HEK293T (cell line): Measurements from ENCODE around the gene RPL7L1.
"Not testable (repeated sequence)": the region's sequence is repeated elsewhere in the genome, so short reads cannot be mapped to it uniquely, and the experiment has no call there.

Experiments
- CTCF ChIA-PET: fragments of 350-600 bp; formaldehyde crosslinking; extraction: SDS; loops from one replicate; lab custom pipeline; 2021; ENCODE audit warnings: antibody characterized with exemption, inconsistent platforms; lab: Yijun Ruan, JAX
- POLR2A ChIA-PET: fragments of 350-600 bp; formaldehyde crosslinking; extraction: SDS; loops from one replicate; lab custom pipeline; 2020; ENCODE audit warnings: antibody characterized with exemption, inconsistent platforms; lab: Yijun Ruan, JAX
- DNase-seq: peaks from one replicate; pipeline ENCODE4 v3.0.0; 2012; ENCODE audit warnings: mixed read lengths; ENCODE audit errors: extremely low spot score
- ARNT ChIP-seq: fragments of 450-650 bp; IDR thresholded peaks from 2 replicates; pipeline ENCODE4 v1.6.1; 2017; ENCODE audit warnings: mild to moderate bottlenecking
- BHLHE40 ChIP-seq: fragments of 450-650 bp; IDR thresholded peaks from 2 replicates; pipeline ENCODE4 v1.6.1; 2016; ENCODE audit warnings: mild to moderate bottlenecking, moderate library complexity, borderline replicate concordance
- CTBP1 ChIP-seq: fragments of 450-650 bp; IDR thresholded peaks from 2 replicates; pipeline ENCODE4 v1.6.1; 2016; ENCODE audit warnings: borderline replicate concordance
- ELF4 ChIP-seq: fragments of 450-650 bp; IDR thresholded peaks from 2 replicates; pipeline ENCODE4 v1.6.1; 2017; ENCODE audit warnings: antibody characterized with exemption
- FOXA1 ChIP-seq: fragments of 450-650 bp; IDR thresholded peaks from 2 replicates; pipeline ENCODE4 v1.6.1; 2016; ENCODE audit warnings: mild to moderate bottlenecking
- FOXK2 ChIP-seq: fragments of 450-650 bp; IDR thresholded peaks from 2 replicates; pipeline ENCODE4 v1.6.1; 2016; ENCODE audit warnings: mild to moderate bottlenecking
- FOXM1 ChIP-seq: fragments of 450-650 bp; IDR thresholded peaks from 2 replicates; pipeline ENCODE4 v1.6.1; 2017; ENCODE audit warnings: mild to moderate bottlenecking, borderline replicate concordance
- HDGF ChIP-seq: fragments of 450-650 bp; IDR thresholded peaks from 2 replicates; pipeline ENCODE4 v1.6.1; 2017; ENCODE audit warnings: antibody characterized with exemption, borderline replicate concordance
- L3MBTL2 ChIP-seq: fragments of 450-650 bp; conservative IDR thresholded peaks from 2 replicates; pipeline ENCODE4 v1.6.1; 2016; ENCODE audit warnings: mild to moderate bottlenecking
- LEF1 ChIP-seq: fragments of 450-650 bp; IDR thresholded peaks from 2 replicates; pipeline ENCODE4 v1.6.1; 2017; ENCODE audit warnings: mild to moderate bottlenecking, borderline replicate concordance
- NFRKB ChIP-seq: fragments of 450-650 bp; IDR thresholded peaks from 2 replicates; pipeline ENCODE4 v1.6.1; 2016; ENCODE audit warnings: mild to moderate bottlenecking, moderate library complexity
- SP1 ChIP-seq: fragments of 450-650 bp; IDR thresholded peaks from 2 replicates; pipeline ENCODE4 v1.6.1; 2017
- SUZ12 ChIP-seq: fragments of 450-650 bp; IDR thresholded peaks from 2 replicates; pipeline ENCODE4 v1.6.1; 2016; ENCODE audit warnings: mild to moderate bottlenecking
- TARDBP ChIP-seq: fragments of 450-650 bp; IDR thresholded peaks from 2 replicates; pipeline ENCODE4 v1.6.1; 2016
- ZNF384 ChIP-seq: fragments of 450-650 bp; IDR thresholded peaks from 2 replicates; pipeline ENCODE4 v1.6.1; 2016
- TF ChIP-seq, protein P1 (sequence below): fragments of 450-650 bp; IDR thresholded peaks from 2 replicates; pipeline ENCODE4 v1.6.1; 2016

RPL7L1 gene

DNA sequence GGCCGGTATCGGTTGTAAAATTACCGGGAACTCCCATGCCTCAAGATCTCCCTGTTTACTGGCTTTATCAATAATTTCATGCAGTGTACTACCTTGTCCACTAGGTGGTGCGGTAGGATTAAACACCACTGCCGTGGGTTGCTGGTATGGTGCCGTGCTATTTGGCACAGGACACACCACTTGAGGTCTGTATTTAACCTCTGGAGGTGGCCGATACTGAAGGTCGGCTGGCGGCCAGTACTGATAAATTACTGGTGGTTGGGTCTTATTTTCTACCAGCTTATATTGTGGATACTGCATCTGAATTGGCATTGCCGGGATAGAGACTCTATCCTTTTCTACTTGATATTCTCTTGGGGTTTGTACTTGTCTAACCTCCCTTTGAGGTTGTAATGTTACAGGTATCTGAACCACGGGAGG lies 22.1 kb downstream of the RPL7L1 start:
- CTCF ChIA-PET: interaction anchor here (0.6 to 1.3 kb wide), 4 partner anchors 28 to 242 kb away, joined by 3 to 4 read pairs (median 4); partner anchors contain the start of genes CNPY3 and CUL7
- POLR2A ChIA-PET: no interaction called here
- DNase-seq: peak; percentile 66
- TF ChIP-seq SP1 (no peak), ARNT (no peak), ELF4 (no peak), HDGF (no peak), ZNF384 (no peak), CTBP1 (no peak), NFRKB (no peak)
- TF ChIP-seq, protein P1, sequence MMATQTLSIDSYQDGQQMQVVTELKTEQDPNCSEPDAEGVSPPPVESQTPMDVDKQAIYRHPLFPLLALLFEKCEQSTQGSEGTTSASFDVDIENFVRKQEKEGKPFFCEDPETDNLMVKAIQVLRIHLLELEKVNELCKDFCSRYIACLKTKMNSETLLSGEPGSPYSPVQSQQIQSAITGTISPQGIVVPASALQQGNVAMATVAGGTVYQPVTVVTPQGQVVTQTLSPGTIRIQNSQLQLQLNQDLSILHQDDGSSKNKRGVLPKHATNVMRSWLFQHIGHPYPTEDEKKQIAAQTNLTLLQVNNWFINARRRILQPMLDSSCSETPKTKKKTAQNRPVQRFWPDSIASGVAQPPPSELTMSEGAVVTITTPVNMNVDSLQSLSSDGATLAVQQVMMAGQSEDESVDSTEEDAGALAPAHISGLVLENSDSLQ: no peak

DNA sequence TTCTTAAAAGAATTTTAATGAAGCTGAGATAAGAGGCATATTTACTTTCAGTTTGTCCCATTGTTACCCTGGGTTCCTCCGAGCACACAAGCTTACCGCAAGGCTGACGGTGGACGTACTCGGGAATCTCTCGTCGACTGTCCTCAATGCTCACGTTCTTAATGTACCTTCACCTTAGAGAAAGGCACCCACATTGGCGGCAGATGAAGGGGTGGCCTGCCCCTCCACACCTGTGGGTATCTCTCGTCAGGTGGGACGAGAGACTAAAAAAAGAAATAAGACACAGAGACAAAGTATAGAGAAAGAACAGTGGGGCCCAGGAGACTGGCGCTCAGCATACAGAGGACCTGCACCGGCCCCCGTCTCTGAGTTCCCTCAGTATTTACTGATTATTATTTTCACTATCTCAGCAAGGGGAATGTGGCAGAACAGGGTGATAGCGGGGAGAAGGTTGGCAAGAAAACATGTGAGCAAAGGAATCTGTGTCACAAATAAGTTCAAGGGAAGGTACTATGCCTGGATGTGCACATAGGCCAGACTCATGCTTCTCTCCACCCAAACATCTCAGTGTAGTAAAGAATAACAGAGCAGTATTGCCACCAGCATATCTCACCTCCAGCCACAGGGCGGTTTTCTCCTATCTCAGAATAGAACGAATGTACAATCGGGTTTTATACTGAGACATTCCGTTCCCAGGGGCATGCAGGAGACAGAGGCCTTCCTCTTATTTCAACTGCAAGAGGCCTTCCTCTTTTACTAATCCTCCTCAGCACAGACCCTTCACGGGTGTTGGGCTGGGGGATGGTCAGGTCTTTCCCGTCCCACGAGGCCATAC lies 23.2 kb downstream of the RPL7L1 start:
- POLR2A ChIA-PET: interaction anchor here (0.9 to 1.0 kb wide), 2 partner anchors 86 to 112 kb away, joined by 3 read pairs; no protein-coding TSS in a partner anchor
- DNase-seq, CTCF ChIA-PET: not testable (repeated sequence)

DNA sequence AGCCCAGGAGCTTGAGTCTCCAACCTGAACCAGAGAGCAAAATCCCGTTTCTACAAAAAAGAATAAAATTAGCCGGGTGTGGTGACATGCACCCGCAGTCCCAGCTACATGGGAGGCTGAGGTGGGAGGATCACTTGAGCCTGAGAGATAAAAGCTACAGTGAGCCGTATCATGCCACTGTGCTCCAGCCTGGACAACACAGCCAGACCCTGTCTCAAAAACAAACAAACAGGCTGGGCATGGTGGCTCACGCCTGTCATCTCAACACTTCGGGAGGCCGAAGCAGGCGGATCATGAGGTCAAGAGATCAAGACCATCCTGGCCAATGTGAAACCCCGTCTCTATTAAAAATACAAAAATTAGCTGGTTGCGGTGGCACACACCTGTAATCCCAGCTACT lies 25.1 kb downstream of the RPL7L1 start:
- ChIA-PET CTCF (interaction anchor here (0.9 kb wide), 1 partner anchor 25 kb away, joined by 3 read pairs; no protein-coding TSS in a partner anchor), POLR2A (no interaction called here)
- no peak for TF ChIP-seq ZNF384
- no peak for TF ChIP-seq LEF1
- TF ChIP-seq BHLHE40: no peak
- TF ChIP-seq FOXK2: no peak
- TF ChIP-seq NFRKB: no peak
- TF ChIP-seq SUZ12: no peak
- TF ChIP-seq FOXM1: no peak
- TF ChIP-seq L3MBTL2: no peak
- TF ChIP-seq FOXA1: no peak
- TF ChIP-seq SP1: no peak
- TF ChIP-seq ELF4: no peak
- no peak for TF ChIP-seq TARDBP
- no peak for TF ChIP-seq CTBP1
- TF ChIP-seq HDGF: no peak
- TF ChIP-seq, protein P1: no peak
- no peak for TF ChIP-seq ARNT
- no peak for DNase-seq

DNA sequence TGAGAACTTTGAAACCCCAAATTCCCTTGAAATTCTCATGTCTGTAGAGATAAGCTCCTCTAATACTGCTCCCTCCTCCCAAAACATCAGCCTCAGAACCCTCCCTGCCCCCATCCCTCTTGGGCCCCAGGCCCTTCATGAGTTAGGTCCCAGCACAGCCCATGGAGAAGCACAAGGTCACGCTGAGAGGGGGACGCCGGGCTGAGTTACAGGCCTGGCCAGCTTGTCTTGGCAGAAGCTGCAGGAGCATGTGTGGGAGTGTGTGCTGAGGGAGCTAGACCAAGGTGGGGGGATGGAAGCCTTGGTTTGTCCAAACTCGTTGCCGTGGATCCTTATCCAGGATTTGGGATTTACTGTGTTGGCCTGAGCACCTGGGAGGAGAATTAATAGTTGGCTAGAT lies 27.9 kb downstream of the RPL7L1 start:
- POLR2A ChIA-PET: interaction anchor here (1.5 kb wide), 2 partner anchors 22 to 77 kb away, joined by 4 to 7 read pairs; partner anchors contain the start of genes CNPY3 and PPP2R5D
- DNase-seq: no peak
- TF ChIP-seq TARDBP: no peak
- CTCF ChIA-PET: no interaction called here

DNA sequence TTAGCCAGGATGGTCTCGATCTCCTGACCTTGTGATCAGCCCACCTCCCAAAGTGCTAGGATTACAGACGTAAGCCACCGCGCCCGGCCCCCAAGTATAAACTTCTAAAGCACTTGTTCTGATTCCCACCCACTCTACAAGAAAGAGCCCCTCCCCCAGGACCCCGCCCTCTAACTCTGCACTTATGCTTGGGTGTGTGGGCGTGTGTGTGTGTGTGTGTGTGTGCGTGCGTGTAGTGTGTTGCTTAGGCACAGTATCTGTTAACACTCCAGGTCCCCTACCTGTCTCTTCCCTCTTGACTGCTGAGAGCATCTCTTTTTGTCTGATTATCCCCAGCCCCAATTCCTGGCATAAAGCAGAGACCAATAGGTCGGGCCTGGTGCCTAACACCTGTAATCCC lies 30.4 kb downstream of the RPL7L1 start:
- ChIA-PET CTCF (no interaction called here), POLR2A (interaction anchor here (1.7 kb wide), 1 partner anchor 19 kb away, joined by 7 read pairs; the partner anchor contains the start of gene CNPY3)
- DNase-seq: no peak
- TF ChIP-seq ARNT (no peak), SP1 (no peak), FOXK2 (no peak), CTBP1 (no peak), BHLHE40 (no peak), HDGF (no peak), ELF4 (no peak), SUZ12 (no peak), FOXM1 (no peak), LEF1 (no peak), ZNF384 (no peak), TARDBP (no peak), FOXA1 (no peak), NFRKB (no peak), L3MBTL2 (no peak)
- TF ChIP-seq, protein P1: no peak

DNA sequence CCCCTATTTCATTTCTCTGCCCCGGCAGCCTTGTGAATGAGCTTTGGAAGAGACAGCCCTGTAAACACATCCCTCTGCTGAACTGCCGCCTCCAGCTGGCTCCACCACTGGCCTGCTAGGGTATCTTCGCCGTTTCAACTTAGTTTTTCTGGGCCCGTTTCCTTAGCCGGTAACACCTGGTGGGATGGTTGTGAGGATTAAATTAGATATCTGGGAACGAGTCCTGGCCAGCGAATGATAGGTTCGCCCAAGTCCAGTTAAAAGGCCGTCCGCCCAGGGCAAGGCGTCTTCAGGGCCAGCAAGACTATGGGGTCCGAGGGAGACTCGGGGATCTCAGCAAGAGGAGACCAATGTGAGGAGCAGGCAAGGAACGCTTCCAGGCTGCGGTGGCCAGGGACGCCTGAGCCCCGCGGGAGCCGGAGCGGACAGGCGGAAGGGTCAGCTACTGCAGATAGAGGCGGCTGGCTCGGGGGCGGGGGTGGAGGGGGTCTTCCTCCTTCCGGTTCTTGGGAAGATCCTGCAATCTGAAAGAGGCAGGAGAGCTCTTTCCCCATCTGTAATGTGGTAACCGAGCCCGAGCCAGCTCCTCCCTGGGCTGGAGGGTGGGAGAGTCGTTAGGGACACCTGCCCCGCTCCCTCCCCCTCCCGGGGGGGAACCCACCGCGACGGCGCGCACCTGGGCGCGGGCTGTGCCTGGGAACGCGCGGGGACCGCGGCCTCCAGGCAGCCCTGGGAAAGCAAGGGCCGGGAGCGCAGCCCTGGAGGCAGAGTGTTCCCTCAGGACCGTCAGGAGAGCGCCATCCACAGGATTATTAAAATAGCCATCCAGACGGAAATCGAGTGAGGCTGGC lies 32.0 kb downstream of the RPL7L1 start:
- ChIA-PET POLR2A (interaction anchor here (3.2 kb wide), 1 partner anchor 18 kb away, joined by 12 read pairs; the partner anchor contains the start of gene CNPY3), CTCF (interaction anchor here (0.6 kb wide), 1 partner anchor 256 kb away, joined by 3 read pairs; no protein-coding TSS in a partner anchor)
- TF ChIP-seq TARDBP: no peak
- no peak for DNase-seq
